HepG2 (cell line): ENCODE results near the gene MRFAP1L1. TPM values are rescaled to one million over a fixed set of nuclear protein-coding genes. Genes with fewer than 3 reads are reported as not detected.

Experiments
- FOXP1 ChIP-seq, 2 experiments: fragments of 450-650 bp in 1 of 2; IDR thresholded peaks; 2 replicates each; pipeline ENCODE4 v1.6.1; 2017 to 2018; ENCODE audit warnings: antibody characterized with exemption in 1 of 2
- IRF2 ChIP-seq: IDR thresholded peaks from 2 replicates; pipeline ENCODE4 v1.6.1; 2018; ENCODE audit warnings: missing genetic modification reagents, missing compliant biosample characterization
- MLXIP ChIP-seq: sonication (generic); formaldehyde crosslinking; IDR thresholded peaks from 2 replicates; pipeline ENCODE4 v1.9.0; 2021; ENCODE audit warnings: missing genetic modification reagents, borderline replicate concordance
- MXD1 ChIP-seq: sonication (generic); formaldehyde crosslinking; IDR thresholded peaks from 2 replicates; pipeline ENCODE4 v1.4.0; 2020; ENCODE audit warnings: mild to moderate bottlenecking, missing genetic modification reagents
- MXI1 ChIP-seq: IDR thresholded peaks from 3 replicates; pipeline ENCODE4 v1.6.1; 2012; ENCODE audit warnings: low read depth, low read length, inconsistent platforms, borderline replicate concordance
- NCOA1 ChIP-seq: sonication (generic); formaldehyde crosslinking; IDR thresholded peaks from 2 replicates; pipeline ENCODE4 v1.9.0; 2021; ENCODE audit warnings: missing genetic modification reagents
- POLR2AphosphoS5 ChIP-seq: IDR thresholded peaks from 2 replicates; pipeline ENCODE4 v1.6.1; 2012; ENCODE audit warnings: low read depth, low read length
- SAP130 ChIP-seq: IDR thresholded peaks from 2 replicates; pipeline ENCODE4 v1.6.1; 2016; ENCODE audit warnings: low read depth
- SP4 ChIP-seq: sonication (generic); formaldehyde crosslinking; IDR thresholded peaks from 2 replicates; pipeline ENCODE4 v1.8.1; 2023; ENCODE audit warnings: mild to moderate bottlenecking, missing genetic modification reagents
- TCF7L2 ChIP-seq: IDR thresholded peaks from 2 replicates; pipeline ENCODE4 v1.6.1; 2011; ENCODE audit warnings: mild to moderate bottlenecking, low read depth, low read length, moderate library complexity
- XRCC5 ChIP-seq: fragments of 200-400 bp; formaldehyde crosslinking; optimal IDR thresholded peaks from 2 replicates; pipeline ENCODE3; 2017; ENCODE audit warnings: mild to moderate bottlenecking, low read length
- ZBTB39 ChIP-seq: sonication (generic); formaldehyde crosslinking; IDR thresholded peaks from 2 replicates; pipeline ENCODE4 v1.5.0; 2020; ENCODE audit warnings: missing genetic modification reagents
- ZFP37 ChIP-seq: sonication (generic); formaldehyde crosslinking; IDR thresholded peaks from 2 replicates; pipeline ENCODE4 v1.4.0; 2020; ENCODE audit warnings: missing genetic modification reagents, borderline replicate concordance
- ZGPAT ChIP-seq: IDR thresholded peaks from 2 replicates; pipeline ENCODE4 v1.6.1; 2016; ENCODE audit warnings: mild to moderate bottlenecking
- ZNF512 ChIP-seq: sonication (generic); formaldehyde crosslinking; IDR thresholded peaks from 2 replicates; pipeline ENCODE4 v1.4.0; 2020; ENCODE audit warnings: mild to moderate bottlenecking, missing genetic modification reagents
- ZNF543 ChIP-seq: sonication (generic); formaldehyde crosslinking; IDR thresholded peaks from 2 replicates; pipeline ENCODE4 v1.4.0; 2020; ENCODE audit warnings: mild to moderate bottlenecking, missing genetic modification reagents
- ZNF549 ChIP-seq: sonication (generic); formaldehyde crosslinking; IDR thresholded peaks from 2 replicates; pipeline ENCODE4 v1.5.0; 2020; ENCODE audit warnings: missing genetic modification reagents
- ZNF552 ChIP-seq: sonication (generic); formaldehyde crosslinking; IDR thresholded peaks from 2 replicates; pipeline ENCODE4 v1.9.0; 2022; ENCODE audit warnings: missing genetic modification reagents, mild to moderate bottlenecking, borderline replicate concordance
- ZNF564 ChIP-seq: sonication (generic); formaldehyde crosslinking; IDR thresholded peaks from 2 replicates; pipeline ENCODE4 v1.8.1; 2023; ENCODE audit warnings: mild to moderate bottlenecking, missing genetic modification reagents
- ZNF709 ChIP-seq: sonication (generic); formaldehyde crosslinking; IDR thresholded peaks from 2 replicates; pipeline ENCODE4 v1.5.0; 2020; ENCODE audit warnings: mild to moderate bottlenecking, missing genetic modification reagents
- ZNF766 ChIP-seq: sonication (generic); formaldehyde crosslinking; IDR thresholded peaks from 2 replicates; pipeline ENCODE4 v1.5.0; 2020; ENCODE audit warnings: missing genetic modification reagents, borderline replicate concordance
- polyA plus RNA-seq, 8 experiments: library from polyadenylated mRNA; depleted of rRNA in 3 of 8; stranded (reverse) in 7 of 8; unstranded in 1 of 8; fragments of >200 nt; fragmentation: Illumina TruSeq in 4 of 8; extraction: Trizol in 4 of 8; gene quantifications; 2 replicates each; pipeline versions ENCODE4 v1.2.1 to v1.2.3, GENCODE V29; 2011 to 2016; ENCODE audit warnings: low read depth in 4 of 8, missing spikeins in 1 of 8, mixed read lengths in 1 of 8; ENCODE audit not compliant: insufficient read depth in 1 of 8
- total RNA-seq, 5 experiments: library from RNA; depleted of rRNA; stranded (reverse); fragments of >200 nt; fragmentation: Illumina TruSeq; extraction: Trizol; gene quantifications; 2 replicates each; pipeline ENCODE4 v1.2.3, GENCODE V29; 2016; ENCODE audit warnings: low read depth in 1 of 5

The MRFAP1L1 gene
- total and polyA plus RNA-seq, 2 of the 13 experiments (the other 11 are each of a cell fraction or from before 2014, with no cell fraction given) = 44.8 to 76.6 TPM

GRCh38 chr4:6749340-6750171 lies 39.9 kb upstream of the MRFAP1L1 start (continued):
- no peak for TF ChIP-seq FOXP1 (IDR thresholded peaks at IDR 0.05)
- TF ChIP-seq FOXP1 (CRISPR knock-in tag; IDR thresholded peaks at IDR 0.05) = peak; percentile 61
- TF ChIP-seq ZNF549 = no peak
- TF ChIP-seq NCOA1 (CRISPR knock-in tag) = 0 out of 2 replicates have a peak, but pooled peaks have one; percentile 39
- peak; percentile 79 for TF ChIP-seq ZBTB39 (CRISPR knock-in tag)
- peak; percentile 32; the same call in 1 of the 2 replicates for TF ChIP-seq MLXIP (CRISPR knock-in tag)
- TF ChIP-seq POLR2AphosphoS5 = peak; percentile 77
- peak; percentile 84 for TF ChIP-seq IRF2 (CRISPR knock-in tag)
- peak; percentile 67 for TF ChIP-seq MXD1 (CRISPR knock-in tag)
- TF ChIP-seq ZNF512 = no peak
- peak; percentile 77; the same call in 1 of the 2 replicates for TF ChIP-seq ZNF543 (CRISPR knock-in tag)
- peak; percentile 86 for TF ChIP-seq XRCC5
- peak; percentile 93; the same call in 1 of the 2 replicates for TF ChIP-seq ZFP37
- TF ChIP-seq MXI1 = peak; percentile 95; the same call in 1 of the 3 replicates
- 0 out of 2 replicates have a peak, but pooled peaks have one; percentile 54 for TF ChIP-seq SP4
- peak; percentile 99 for TF ChIP-seq SAP130 (CRISPR knock-in tag)
- TF ChIP-seq ZGPAT (CRISPR knock-in tag) = peak; percentile 81
- no peak for TF ChIP-seq TCF7L2
- 0 out of 2 replicates have a peak, but pooled peaks have one; percentile 27 for TF ChIP-seq ZNF766 (CRISPR knock-in tag)
- TF ChIP-seq ZNF564 (CRISPR knock-in tag) = 0 out of 2 replicates have a peak, but pooled peaks have one; percentile 39
- peak; percentile 87 for TF ChIP-seq ZNF709 (CRISPR knock-in tag)
- peak; percentile 85; the same call in 1 of the 2 replicates for TF ChIP-seq ZNF552 (CRISPR knock-in tag)
